Midbrain (tissue), 1 donor: ENCODE data around the gene ZNF813.
"Not testable (repeated sequence)": the region's sequence is repeated elsewhere in the genome, so short reads cannot be mapped to it uniquely, and the experiment has no call there.

Experiments used
- DNase-seq: peaks from one replicate; lab custom pipeline; 2025; lab: John Stamatoyannopoulos, UW

Gene ZNF813

DNA sequence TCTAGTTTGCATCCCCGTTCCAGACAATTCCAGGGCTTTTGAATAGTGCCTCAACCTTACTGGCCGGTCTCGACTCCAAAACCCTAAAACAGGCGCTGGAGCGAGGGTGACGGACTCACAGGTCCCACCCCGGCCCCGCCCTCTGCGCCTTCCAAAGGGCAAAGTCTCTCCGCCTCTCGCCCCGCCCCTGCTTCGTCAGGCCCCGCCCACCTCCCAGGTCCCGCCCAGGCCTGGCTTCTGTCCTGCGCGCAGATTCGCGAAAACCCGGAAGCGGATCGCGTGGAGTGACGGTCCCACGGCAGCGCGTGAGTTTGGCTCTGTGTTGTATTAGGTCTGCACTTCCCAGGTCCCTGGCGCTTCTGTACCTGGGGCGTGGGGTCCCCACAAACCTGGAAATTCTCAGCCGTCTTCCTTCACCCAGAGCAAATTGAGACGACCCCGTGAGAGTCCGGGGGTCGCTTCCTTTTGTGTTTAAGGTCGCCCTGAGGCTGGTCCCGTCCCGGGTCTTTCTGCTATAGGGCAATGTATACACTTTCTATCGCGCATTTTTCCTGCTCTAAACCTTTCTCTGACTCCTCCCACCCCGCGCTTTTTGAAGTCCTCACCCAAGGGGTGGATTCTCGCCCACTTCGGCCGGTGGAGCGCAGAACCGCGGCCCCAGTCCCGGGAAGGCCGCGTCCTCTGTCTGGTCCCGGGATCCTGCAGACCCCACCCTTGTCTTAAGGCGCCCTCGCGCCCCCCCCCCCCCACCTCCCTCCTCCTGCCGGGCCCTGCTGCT is at the start of gene ZNF813:
Gene ZNF813 (plus strand): TSS at position 249 of the 778 bp plus-strand sequence. CDS start 16,090 bp downstream, outside the sequence.
- DNase-seq, result peak; percentile 90

DNA sequence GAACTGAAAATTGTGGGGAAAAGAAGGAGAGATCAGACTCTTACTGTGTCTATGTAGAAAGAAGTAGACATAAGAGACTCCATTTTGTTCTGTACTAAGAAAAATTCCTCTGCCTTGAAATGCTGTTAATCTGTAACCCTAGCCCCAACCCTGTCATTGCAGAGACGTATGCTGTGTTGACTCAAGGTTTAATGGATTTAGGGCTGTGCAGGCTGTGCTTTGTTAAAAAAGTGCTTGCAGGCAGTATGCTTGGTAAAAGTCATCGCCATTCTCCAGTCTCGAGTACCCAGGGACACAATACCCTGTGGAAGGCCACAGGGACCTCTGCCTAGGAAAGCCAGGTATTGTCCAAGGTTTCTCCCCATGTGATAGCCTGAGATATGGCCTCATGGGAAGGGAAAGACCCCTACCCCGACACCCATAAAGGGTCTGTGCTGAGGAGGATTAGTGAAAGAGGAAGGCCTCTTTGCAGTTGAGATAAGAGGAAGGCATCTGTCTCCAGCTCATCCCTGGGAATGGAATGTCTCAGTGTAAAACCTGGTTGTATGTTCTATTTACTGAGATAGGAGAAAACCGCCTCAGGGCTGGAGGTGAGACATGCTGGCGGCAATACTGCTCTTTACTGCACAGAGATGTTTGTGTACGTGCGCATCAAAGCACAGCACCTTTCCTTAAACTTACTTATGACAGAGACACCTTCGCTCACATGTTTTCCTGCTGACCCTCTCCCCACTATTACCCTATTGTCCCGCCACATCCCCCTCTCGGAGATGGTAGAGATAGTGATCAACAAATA is 46.8 kb upstream of the ZNF813 start:
- not testable (repeated sequence) for DNase-seq

DNA sequence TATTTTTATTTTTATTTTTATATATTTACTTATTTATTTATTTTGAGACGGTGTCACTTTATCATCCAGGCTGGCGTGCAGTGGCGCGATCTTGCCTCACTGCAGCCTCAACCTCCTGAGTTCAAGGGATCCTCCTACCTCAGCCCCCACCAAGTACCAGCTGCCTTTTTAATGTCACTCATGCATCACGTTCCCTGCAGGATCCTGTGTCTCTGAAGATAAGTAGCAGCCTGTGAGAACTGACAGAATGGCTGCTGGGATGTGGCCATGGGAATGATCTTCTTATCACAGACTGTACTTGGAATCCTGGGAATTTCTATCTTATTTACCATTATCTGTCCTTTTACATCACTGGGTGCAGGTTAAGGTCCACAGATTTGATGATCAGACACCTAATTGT is 45.0 kb upstream of the ZNF813 start:
- DNase-seq, result no peak

DNA sequence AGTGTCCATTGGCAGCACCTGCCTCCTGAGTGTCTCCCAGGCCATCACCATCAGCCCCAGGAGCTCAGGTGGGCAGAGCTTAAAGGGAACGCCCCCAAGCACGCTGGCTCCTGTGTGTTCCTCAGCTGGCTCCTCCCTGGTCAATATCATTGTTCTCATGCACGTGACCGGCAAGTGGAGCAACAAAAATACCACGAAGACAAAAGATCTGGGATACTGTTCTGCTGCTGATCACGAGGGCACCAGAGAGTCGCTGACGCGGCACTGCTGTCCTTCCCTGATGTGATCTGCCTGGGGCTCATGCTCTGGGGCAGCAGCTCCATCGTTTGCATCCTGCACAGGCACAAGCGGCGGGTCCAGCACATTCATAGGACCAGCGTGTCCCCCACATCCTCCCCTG is 44.5 kb upstream of the ZNF813 start:
- DNase-seq, result not testable (repeated sequence)

DNA sequence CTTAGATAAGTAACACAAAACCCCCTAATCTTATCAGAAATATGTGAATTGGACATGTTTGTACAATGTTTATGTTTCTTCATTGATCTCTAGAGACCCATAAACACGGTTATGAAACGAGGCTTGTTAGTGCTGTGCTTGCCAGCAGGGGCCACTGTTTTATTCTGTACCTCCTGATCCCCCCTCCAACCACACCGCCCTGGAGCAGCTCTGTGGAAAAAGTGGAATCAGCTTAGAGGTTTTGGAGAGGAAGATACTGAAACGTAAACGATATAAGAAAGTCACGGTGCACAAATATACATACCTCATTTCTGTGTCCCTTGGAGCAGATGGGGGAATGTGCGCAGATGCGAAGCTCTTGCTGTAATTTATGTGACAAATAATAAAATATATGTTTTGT is 43.9 kb upstream of the ZNF813 start:
- not testable (repeated sequence) for DNase-seq

DNA sequence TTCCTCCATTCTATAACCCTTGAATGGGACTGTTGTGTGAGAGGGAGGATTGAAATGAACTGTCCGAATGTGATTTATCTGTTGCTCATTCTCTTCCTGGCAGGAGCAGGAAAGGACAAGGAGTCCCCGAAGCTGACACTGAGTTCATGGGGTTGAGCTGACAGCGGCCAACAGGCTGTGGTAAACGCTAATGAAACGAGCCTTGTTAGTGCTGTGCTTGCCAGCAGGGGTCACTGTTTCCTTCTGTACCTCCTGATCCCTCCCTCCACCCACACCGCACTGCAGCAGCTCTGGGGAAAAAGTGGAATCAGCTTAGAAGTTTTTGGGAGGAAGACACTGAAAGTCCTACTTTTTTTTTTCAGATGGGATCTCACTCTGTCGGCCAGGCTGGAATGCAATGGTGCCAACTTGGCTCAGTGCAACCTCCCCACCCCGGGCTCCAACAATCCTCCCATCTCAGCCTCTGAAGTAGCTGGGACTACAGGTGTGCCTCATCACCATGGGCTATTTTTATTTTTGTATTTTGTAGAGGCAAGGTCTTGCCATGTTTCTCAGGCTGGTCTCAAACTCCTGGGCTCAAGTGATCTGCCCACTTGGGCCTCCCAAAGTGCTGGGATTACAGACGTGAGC is 42.5 kb upstream of the ZNF813 start:
- DNase-seq, result peak; percentile 82

DNA sequence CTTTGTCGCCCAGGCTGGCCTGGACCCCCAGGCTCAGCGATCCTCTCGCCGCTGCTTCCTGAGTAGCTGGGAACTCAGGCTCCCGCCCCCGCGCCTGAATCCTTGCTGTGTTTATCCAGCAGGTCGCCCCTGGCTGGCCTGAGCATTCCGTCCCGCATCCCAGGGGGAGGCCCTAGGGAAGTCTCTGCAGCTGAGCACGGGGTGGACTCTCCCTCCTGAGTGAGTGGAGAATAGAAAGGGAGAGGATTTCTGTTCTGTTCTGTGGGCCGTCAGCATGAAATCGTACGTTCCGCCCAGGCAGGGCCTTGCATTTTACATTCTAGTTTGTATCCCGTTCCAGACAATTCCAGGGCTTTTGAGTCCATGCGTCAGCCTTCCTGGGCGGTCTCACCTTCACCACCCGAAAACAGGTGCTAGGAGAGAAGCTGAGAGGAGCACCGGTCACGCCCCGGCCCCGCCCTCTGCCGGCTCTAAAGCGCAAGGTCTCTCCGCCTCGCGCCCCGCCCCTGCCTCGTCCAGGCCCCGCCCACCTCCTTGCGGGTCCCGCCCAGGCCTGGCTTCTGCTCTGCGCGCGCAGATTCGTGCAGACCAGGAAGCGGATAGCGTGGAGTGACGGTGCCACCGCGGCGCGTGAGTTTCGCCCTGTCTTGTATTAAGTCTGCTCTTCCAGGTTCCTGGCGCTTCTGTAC is 36.0 kb upstream of the ZNF813 start, which contains the start of gene ZNF761:
Gene ZNF761 (plus strand): TSS at position 586 of the 689 bp plus-strand sequence. CDS start 15,285 bp downstream, outside the sequence.
- DNase-seq, result peak; percentile 93

DNA sequence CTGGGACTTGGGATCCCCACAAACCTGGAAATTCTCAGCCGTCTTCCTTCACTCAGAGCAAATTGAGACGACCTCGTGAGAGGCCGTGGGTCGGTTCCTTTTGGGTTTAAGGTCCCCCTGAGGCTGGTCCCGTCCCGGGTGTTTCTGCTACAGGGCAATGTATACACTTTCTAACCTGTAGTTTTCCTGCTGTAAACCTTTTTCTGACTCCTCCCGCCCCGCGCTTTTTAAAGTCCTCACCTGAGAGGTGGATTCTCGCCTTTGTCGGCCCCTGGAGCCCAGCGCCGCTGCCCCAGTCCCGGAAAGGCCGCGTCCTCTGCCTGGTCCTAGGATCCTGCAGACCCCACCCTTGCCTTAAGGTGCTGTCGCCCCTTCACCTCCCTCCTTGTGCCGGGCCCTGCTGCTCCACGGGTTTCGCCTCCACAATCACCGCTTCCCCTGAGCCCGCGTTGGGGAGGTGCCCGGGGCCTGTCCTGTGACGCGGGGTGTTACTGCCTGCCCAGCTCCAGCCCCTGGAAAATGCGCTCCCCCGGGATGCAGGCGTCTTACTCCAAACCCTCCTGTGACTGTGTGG is 35.4 kb upstream of the ZNF813 start:
- no peak for DNase-seq

DNA sequence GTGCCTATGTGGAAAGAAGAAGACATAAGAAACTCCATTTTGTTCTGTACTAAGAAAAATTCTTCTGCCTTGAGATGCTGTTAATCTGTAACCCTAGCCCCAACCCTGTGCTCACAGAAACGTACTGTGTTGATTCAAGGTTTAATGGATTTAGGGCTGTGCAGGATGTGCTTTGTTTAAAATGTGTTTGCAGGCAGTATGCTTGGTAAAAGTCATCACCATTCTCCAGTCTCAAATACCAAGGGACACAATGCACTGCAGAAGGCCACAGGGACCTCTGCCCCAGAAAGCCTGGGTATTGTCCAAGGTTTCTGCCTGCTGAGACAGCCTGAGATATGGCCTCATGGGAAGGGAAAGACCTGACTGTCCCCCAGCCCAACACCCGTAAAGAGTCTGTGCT is 23.7 kb upstream of the ZNF813 start:
- not testable (repeated sequence) for DNase-seq

DNA sequence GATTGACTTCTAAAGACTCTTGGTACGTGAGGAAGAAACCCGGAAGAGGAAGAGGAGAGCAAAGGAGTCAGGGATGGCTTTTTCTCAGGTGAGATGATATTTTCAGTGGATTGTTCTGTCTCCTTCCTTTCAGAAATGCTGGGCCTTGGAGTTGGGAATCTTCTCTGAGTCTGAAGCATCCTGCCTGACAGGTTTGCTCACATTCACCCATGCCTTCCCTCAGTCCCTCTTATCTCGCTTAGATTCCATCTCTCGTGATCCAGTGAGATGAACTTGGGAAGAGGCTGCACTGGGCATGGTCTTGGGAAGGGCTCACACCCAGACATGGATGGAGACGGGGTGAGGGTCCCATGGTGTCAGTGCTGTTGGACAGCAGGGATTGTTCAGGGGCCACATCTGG is 20.3 kb upstream of the ZNF813 start:
- not testable (repeated sequence) for DNase-seq

DNA sequence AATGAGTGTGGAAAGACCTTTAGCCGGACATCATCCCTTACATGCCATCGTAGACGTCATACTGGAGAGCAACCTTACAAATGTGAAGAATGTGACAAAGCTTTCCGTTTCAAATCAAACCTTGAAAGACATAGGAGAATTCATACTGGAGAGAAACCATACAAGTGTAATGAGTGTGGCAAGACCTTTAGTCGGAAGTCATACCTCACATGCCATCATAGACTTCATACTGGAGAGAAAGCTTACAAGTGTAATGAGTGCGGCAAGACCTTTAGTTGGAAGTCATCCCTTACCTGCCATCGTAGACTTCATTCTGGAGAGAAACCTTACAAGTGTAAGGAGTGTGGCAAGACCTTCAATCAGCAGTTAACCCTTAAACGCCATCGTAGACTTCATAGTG is 11.7 kb upstream of the ZNF813 start:
- DNase-seq, result no peak

DNA sequence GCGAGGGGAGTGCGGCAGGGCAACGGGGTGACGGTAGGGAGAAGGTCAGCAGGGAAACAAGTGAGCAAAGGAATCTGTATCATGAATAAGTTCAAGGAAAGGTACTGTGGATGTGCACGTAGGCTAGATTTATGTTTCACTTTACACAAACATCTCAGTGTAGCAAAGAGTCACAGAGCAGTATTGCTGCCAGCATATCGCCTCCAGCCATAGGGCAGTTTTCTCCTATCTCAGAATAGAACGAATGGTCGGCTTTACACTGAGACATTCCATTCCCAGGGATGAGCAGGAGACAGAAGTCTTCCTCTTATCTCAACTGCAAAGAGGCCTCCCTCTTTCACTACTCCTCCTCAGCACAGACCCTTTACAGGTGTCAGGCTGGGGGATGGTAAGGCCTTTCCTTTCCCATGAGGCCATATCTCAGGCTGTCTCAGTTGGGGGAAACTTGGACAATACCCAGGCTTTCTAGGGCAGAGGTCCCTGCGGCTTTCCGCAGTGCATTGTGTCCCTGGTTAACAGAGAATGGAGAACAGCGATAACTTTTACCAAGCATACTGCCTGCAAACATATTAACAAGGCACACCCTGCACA is 7.3 kb upstream of the ZNF813 start:
- not testable (repeated sequence) for DNase-seq

DNA sequence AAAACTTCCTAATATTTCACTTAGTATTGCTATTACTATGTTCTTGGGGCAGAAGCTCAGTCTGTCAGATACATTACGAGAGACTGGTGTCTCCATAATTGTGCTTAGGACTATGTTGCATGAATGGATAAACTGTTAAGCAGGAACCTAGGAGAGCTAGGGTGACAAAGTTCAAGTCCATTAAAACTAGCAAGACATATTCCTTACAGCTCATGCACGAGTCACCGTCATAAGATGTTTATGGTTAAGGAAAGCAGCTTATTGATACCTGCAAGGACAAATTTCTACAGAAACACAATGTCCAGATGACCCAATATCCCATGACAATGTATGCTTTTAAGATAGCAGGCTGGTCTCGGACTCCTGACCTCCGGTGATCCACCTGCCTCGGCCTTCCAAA is 5.7 kb upstream of the ZNF813 start:
- DNase-seq, result no peak

DNA sequence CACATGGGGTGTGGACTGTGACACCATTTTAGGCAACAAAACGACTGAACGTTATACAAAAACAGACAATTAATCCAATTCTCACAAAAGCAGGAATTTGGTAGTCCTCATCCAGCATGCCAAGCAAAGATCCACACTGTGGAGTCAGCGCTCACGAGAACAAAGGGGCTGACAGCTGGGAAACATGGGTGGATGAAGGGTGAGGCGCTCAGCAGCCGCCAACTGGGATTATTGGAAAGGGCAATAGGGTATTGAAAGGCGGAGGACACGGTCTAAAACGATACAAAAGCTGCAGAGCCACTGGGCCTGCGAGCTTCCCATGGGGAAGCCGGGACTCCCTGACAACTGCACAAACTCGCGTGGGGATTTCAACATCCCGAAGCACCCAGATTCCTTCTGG is 4.7 kb upstream of the ZNF813 start:
- no peak for DNase-seq

DNA sequence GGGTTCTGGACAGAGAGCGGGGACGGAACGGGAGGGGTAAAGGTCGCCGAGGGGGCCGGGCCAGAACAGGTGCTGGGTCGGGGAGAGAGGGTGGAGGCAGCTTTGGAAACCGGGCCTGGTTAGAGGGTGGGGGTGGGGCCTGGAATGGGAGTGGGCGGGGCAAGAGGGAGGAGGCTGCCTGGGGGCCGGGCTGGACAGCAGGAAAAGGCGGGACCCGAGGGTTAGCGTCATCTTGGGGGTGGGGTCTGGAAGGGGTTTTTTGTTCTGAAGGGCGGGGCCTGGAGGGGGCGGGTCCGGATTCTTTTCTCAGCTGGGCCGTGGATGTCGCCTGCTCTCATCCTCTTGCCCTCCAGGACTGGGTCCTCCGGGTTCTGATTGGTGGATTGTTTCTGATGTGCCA is 4.3 kb upstream of the ZNF813 start:
- peak; percentile 90 for DNase-seq

DNA sequence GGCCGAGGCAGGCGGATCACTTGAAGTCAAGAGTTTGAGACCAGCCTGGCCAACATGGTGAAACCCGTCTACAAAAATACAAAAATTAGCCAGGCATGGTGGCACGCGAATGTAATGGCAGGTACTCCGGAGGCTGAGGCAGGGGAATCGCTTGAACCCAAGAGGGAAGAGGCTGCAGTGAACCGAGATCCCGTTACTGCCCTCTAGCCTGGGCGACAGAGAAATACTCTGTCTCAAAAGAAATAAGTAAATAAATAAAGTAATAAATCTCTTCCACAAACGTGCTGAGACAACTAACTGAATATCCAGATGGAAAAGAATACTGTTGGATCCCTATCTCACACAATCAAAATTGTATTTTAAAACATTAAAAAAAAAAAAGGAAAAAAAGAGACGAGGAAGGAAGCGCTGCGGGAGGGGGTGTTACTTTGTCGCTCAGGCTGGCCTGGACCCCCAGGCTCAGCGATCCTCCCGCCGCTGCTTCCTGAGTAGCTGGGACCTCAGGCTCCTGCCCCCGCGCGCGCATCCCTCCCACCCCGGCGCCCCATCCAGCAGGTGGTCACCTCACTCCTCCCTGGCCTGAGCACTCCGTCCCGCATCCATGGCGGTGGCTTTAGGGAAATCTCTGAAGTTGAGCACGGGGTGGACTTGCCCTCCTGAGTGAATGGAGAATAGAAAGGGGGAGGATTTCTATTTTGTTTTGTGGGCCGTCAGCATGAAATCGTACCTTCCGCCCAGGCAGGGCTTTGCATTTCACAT is 628 bp upstream of the ZNF813 start:
- DNase-seq, result no peak

DNA sequence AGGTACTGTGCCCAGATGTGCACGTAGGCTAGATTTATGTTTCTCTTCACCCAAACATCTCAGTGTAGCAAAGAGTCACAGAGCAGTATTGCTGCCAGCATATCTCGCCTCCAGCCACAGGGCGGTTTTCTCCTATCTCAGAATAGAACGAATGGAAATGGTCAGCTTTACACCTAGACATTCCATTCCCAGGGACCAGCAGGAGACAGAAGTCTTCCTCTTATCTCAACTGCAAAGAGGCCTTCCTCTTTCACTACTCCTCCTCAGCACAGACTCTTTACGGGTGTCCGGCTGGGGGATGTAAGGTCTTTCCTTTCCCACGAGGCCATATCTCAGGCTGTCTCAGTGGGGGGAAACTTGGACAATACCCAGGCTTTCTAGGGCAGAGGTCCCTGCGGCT is 1.1 kb downstream of the ZNF813 start:
- not testable (repeated sequence) for DNase-seq

DNA sequence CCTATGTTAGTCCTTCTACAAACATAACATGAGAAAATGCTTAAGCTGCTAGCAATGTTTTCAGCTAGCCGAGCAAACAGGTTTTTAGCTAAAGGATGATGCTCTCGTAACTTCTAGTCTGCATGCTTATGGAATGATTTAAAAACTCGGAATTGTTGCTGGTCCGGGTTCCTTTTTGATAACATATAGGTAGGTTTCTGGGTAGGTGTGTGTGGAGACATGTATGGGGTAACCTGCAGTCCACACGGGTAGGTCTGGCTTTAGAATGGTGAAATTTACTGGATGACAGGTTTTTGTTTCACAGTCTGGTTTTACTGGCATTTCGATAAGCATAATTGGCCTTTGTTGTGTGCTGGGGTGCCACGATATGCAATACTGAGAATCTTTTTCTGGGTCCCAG is 4.4 kb downstream of the ZNF813 start:
- no peak for DNase-seq

DNA sequence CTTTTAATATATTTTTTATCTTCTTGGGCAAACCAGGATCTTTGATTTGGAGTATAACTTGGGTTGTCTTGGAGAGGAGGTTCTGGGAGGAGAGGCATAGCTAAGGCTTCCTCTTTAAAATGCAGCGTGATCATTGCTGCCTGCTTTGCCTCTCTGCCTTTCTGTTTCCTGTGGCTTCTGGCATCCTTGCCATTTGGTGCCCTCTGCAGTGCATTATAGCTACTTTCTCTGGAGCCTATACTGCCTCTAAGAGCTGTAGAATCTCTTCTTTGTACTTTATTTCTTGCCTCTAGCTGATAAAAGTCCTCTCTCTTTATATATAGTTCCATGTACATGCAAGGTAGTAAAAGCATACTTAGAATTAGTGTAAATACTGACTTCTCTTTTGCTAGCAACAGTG is 7.3 kb downstream of the ZNF813 start:
- DNase-seq, result not testable (repeated sequence)

DNA sequence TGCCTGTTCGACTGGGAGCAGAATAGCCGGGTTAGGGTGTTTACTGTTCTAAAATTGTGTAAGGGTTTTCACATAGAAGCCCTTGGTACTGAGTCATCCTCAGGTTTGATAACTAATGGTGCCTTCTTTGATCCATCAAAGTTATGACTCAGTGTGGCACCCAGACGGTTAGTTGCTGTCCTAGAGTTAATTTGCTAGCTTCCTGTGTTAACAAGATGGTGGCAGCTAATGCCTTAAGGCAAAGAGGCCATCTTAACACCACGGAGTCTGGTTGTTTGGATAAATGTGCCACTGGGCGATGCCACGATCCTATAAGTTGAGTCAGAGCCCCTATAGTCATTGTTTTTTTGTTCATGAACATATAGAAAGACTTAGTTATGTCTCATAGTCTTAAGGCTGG is 7.9 kb downstream of the ZNF813 start:
- DNase-seq, result not testable (repeated sequence)
